Progenitor cell of endocrine pancreas (in vitro differentiated cells): ENCODE results near the gene SLC13A2. TPM values are rescaled to one million over a fixed set of nuclear protein-coding genes. Genes with fewer than 3 reads are reported as not detected.

Experiments used
- DNase-seq: peaks from one replicate; pipeline ENCODE4 v3.0.0; 2021; ENCODE audit warnings: low spot score; ENCODE audit not compliant: unreplicated experiment
- H3K27ac Mint-ChIP-seq: 2 replicates; pipeline ENCODE4 v1.8.0; 2021; ENCODE audit warnings: mild to moderate bottlenecking, moderate library complexity, mixed read lengths
- H3K27me3 Mint-ChIP-seq: 2 replicates; pipeline ENCODE4 v1.8.0; 2021; ENCODE audit warnings: mixed read lengths
- H3K36me3 Mint-ChIP-seq: 2 replicates; pipeline ENCODE4 v1.8.0; 2022; ENCODE audit warnings: mixed read lengths; ENCODE audit not compliant: insufficient read depth
- H3K4me1 Mint-ChIP-seq: 2 replicates; pipeline ENCODE4 v1.8.0; 2021; ENCODE audit warnings: low read depth, mixed read lengths
- H3K4me3 Mint-ChIP-seq: 2 replicates; pipeline ENCODE4 v1.8.0; 2021; ENCODE audit warnings: low read depth, mild to moderate bottlenecking, moderate library complexity, mixed read lengths
- H3K9me3 Mint-ChIP-seq: 2 replicates; pipeline ENCODE4 v1.8.0; 2021; ENCODE audit warnings: low read depth, mixed read lengths
- total RNA-seq: library from RNA; stranded (reverse); gene quantifications from 2 replicates; pipeline ENCODE4 v1.2.1, GENCODE V29; 2021
- TF ChIP-seq, protein P1 (sequence below): fragments of 200-600 bp; sonication (generic); IDR thresholded peaks from one replicate; pipeline ENCODE4 v1.5.0; 2021; ENCODE audit warnings: antibody characterized with exemption, mild to moderate bottlenecking; ENCODE audit not compliant: unreplicated experiment

The SLC13A2 gene
- total RNA-seq, 1 donor from 2014 or later: 0.31 TPM

DNA sequence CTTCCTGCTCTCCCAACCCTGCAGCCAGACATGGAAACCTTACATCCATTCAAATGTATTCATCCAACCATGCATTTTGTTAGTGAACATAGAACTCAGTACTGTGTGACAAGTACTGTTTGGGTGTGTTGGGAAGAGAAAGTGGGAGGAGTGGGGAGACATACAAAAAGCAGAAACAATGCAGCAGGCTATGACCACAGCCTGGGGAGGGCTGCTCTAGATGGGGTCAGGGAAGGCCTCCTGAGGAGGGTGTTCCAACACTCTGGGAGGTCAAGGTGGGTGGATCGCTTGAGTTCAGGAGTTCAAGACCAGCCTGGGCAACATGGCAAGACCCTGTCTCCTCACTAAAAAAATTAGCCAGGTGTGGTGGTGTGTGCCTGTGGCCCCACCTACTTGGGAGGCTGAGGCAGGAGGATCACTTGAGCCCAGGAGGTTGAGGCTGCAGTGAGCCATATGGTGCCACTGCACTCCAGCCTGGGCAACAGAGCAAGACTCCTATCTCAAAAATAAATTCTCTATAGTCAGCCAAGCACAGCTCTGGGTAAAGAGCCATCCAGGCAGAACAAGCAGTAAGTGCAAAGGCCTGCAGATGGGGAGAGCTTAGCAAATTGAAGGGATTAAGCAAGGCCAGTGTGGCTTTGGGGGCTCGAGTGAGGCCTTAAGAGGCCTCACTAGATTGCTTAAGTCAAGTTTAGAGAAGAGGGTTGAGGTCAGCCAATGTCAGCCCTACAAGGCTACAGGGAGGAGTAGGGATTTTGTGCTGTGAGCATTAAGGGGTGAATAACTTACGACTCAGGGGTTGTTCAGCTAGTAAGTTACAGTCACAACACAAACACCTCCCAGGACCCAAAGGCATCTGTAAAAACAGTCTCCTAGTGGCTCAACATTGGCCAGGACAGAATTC, 5.5 kb downstream of the SLC13A2 start:
- H3K4me3 Mint-ChIP-seq: no peak overlapping the region
- no peaks in the 10 kb centered on the region for H3K9me3 Mint-ChIP-seq
- TF ChIP-seq, protein P1, sequence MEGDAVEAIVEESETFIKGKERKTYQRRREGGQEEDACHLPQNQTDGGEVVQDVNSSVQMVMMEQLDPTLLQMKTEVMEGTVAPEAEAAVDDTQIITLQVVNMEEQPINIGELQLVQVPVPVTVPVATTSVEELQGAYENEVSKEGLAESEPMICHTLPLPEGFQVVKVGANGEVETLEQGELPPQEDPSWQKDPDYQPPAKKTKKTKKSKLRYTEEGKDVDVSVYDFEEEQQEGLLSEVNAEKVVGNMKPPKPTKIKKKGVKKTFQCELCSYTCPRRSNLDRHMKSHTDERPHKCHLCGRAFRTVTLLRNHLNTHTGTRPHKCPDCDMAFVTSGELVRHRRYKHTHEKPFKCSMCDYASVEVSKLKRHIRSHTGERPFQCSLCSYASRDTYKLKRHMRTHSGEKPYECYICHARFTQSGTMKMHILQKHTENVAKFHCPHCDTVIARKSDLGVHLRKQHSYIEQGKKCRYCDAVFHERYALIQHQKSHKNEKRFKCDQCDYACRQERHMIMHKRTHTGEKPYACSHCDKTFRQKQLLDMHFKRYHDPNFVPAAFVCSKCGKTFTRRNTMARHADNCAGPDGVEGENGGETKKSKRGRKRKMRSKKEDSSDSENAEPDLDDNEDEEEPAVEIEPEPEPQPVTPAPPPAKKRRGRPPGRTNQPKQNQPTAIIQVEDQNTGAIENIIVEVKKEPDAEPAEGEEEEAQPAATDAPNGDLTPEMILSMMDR: no peak
- H3K4me1 Mint-ChIP-seq: peaks cover 19% of the 10 kb centered on the region
- H3K27me3 Mint-ChIP-seq: peaks cover 9% of the 10 kb centered on the region
- H3K36me3 Mint-ChIP-seq: no peaks in the 10 kb centered on the region
- no peak for DNase-seq
- H3K27ac Mint-ChIP-seq: no peak overlapping the region

DNA sequence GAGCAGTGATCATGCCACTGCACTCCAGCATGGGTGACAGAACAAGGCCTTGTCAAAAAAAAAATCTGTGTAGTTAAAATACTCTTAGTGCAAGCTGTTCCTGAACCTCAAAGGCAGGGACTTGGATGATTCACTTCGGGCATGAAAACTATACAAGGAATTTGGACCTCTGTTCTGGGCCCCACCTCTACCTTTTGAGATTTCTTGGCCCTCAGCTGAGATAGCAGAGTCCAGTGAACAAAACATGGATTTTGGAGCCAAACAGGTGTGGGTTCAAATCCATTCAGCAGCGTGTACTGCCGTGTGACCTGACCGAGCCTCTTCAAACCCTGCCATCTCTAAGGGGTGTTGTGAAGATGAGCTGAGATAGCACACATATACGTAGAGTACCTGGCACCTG, 6.8 kb downstream of the SLC13A2 start:
- TF ChIP-seq, protein P1: no peak
- Mint-ChIP-seq H3K27me3 (peaks cover 12% of the 10 kb centered on the region), H3K4me3 (no peak overlapping the region), H3K9me3 (no peaks in the 10 kb centered on the region), H3K27ac (peak overlapping the region; percentile 19), H3K36me3 (no peaks in the 10 kb centered on the region), H3K4me1 (peaks cover 19% of the 10 kb centered on the region)
- no peak for DNase-seq

DNA sequence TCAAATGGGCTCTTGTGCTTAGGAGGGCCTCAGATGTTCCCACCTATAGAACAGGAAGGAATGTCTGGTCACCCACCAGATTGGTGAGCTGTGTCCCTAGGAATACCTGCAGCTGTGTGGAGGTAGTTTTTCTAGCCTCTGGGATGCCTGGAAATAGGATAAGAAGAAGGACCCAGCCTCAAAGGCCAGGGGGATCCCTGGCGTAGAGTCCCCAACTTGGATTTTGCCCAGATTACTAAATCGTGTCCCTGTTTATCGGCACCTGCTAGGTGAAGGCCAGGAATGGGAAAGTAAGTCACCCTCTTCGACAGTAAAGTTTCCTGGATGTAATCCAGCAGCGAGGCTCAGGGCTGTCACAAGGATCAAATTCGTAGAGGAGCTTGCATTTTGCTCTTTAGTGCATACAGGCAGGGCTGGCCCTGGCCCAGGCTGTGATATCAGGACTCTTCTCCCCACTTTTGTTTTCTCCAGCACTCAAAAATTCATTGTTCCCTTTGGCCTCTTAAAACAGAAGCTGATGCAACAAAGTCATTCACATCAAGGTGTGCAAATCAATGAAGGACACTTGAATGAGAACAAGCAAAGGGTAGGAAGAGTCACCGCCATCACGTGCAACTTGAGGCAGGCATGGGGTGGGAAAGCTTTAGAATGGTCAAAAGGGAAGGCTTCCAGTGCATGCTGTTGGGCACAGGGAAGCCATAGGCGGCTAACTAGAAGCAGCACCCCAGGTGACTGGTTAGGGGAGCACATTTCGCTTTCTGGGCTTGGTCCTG, 7.5 kb downstream of the SLC13A2 start:
- Mint-ChIP-seq H3K4me1 (peaks cover 12% of the 10 kb centered on the region), H3K27ac (peak overlapping the region; percentile 19), H3K9me3 (no peaks in the 10 kb centered on the region), H3K36me3 (no peaks in the 10 kb centered on the region), H3K27me3 (peaks cover 12% of the 10 kb centered on the region), H3K4me3 (no peak overlapping the region)
- no peak for DNase-seq
- TF ChIP-seq, protein P1: no peak

DNA sequence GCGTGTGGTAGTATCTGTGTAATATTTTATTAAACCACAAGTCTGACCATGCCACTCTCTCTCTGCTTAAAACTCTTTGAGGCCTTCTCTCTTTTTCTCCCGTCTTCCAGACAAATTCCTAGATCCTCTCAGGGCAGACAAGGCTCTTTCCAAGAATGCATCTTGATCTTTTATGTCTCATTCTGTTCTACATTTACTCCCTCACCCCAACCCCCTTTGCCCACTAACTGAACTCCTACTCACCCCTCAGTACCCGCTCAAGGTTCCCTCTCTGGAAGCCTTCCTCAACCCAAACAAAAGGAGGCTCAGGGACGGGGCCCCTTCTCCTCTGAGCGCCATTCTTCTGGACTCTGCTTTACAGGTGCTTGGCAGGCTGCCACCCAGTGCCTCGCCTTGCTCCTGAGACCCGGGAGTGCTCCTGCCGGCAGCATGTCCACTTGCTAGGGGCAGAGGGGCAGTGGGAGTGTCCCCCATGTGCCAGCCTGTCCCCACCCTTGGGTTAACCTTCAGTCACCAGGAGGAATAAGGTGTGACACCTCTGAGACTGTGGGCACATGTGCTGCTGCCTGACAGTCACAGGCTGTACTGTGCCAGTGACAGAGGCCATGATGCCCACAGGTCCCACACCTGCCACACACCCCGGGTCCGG, 9.2 kb downstream of the SLC13A2 start:
- no peaks in the 10 kb centered on the region for H3K9me3 Mint-ChIP-seq
- DNase-seq: no peak
- H3K27me3 Mint-ChIP-seq: peaks cover 12% of the 10 kb centered on the region
- H3K27ac Mint-ChIP-seq: no peak overlapping the region
- H3K4me3 Mint-ChIP-seq: no peak overlapping the region
- TF ChIP-seq, protein P1: no peak
- no peaks in the 10 kb centered on the region for H3K36me3 Mint-ChIP-seq
- peaks cover 16% of the 10 kb centered on the region for H3K4me1 Mint-ChIP-seq

DNA sequence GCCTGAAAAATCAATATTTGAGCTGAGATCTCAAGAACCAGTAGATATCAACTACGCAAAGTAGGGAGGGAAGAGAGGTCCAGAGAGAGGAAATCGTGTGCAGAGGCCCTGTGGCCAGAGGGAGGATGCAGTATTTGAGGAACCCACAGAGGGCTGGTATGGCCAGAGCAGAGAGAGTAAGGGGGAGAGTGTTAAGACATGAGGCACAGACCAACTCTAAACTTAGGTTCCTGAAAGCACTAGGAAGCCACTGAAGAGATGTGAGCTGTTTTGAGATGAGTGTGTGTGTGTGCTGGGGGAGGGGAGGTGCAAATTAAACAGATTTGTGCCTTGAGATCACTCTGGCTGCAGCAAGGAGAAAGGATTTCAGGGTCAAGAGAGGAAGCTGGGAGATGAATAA, 10.9 kb downstream of the SLC13A2 start:
- H3K36me3 Mint-ChIP-seq: no peaks in the 10 kb centered on the region
- DNase-seq: no peak
- TF ChIP-seq, protein P1: no peak
- H3K4me1 Mint-ChIP-seq: peaks cover 29% of the 10 kb centered on the region
- H3K27ac Mint-ChIP-seq: no peak overlapping the region
- peaks cover 12% of the 10 kb centered on the region for H3K27me3 Mint-ChIP-seq
- no peaks in the 10 kb centered on the region for H3K9me3 Mint-ChIP-seq
- no peak overlapping the region for H3K4me3 Mint-ChIP-seq
